Measurements from ENCODE around the gene YWHAE.

DNA sequence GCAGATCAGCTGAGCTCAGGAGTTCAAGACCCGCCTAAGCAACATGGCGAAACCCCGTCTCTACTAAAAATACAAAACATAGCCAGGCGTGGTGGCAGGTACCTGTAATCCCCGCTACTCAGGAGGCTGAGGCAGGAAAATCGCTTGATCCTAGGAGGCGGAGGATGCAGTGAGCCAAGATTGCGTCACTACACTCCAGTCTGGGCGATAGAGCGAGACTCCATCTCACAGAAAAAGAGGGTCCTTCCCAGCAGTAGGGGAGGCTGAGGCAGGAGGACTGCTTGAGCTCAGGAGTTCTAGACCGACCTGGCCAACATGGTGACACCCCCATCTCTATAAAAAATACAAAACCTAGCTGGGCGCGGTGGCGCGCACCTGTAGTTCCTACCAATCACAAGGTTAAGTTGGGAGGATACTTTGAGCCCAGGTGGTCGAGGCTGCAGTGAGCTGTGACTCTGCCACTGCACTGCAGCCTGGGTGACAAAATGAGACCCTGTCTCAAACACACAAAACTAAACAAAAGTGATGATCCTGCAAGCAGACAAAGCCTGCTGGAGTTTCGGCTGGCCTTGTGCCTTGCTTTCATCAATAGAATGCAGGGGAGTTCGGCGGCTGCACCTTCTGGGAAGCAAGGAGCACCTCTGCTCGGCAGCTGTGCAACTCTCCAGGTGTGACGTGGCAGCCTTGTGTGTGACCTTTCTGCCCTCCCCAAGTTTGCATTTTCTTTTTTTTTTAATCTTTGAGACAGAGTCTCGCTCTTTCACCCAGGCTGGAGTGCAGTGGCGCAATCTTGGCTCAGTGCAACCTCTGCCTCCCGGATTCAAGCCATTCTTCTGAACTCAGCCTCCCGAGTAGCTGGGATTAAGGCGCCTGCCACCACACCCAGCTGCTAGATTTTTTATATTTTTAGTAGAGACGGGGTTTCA is 12.4 kb upstream of the YWHAE start:
- TF ChIP-seq CTCF (conservative IDR thresholded peaks at IDR 0.05 in 1 of 2, IDR thresholded peaks at IDR 0.05 in 1 of 2; ENCODE audit: low read depth in 1 of 2, low read length in 2 of 2) (no peak), EZH2 (IDR thresholded peaks at IDR 0.05; ENCODE audit: low read length, missing control alignments) (no peak)
